Erythroblast (primary cell): ENCODE data around the gene RAB38.

Experiments used
- DNase-seq, 2 experiments: peaks; one replicate each; lab custom pipeline; 2025; lab: John Stamatoyannopoulos, UW
- GATA1 ChIP-seq: IDR thresholded peaks from 2 replicates; pipeline ENCODE4 v1.6.1; 2011; ENCODE audit warnings: low read depth, mild to moderate bottlenecking, control low read depth, low read length, moderate library complexity
- POLR2A ChIP-seq: IDR thresholded peaks from 2 replicates; pipeline ENCODE4 v1.6.1; 2011; ENCODE audit warnings: mild to moderate bottlenecking, low read length

The RAB38 gene

DNA sequence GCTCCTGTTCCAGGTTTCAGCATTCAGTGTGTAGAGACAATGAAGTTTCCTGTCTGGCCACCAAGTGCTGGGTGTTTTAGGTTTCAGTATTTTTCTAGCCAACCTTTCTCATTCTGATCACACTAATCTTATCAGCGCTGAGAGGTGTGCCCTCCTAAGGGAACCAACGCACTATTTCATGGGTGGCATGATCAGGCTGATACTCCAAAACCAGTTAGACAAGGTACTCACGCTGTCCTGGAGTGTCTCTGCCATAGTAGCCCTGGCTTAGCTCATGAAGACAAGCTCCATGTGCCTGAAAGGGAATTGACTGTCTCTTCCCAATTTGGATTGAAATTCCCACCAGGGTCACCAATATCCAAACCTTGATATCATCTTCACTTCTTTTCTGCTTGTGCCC, 8.0 kb upstream of the RAB38 start:
- no peak for DNase-seq
- TF ChIP-seq GATA1 (no peak), POLR2A (no peak)

DNA sequence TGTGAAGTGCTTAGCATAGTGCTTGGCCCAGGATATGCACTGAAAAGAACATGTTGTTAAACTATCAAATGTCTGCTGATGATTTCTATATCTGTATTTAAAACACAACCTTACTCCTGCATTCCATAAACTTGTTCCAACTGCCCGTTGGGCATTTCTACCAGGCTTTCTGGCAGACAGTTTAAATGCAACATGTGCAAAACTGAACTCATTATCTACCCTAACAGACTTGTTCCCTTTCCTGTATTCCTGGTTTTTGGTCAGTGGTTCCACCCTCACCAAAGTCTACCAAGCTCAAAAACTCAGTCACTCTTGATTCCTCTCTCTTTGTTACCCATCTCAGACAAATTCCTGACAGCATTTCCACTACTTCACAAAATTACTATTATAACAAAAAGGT, 6.5 kb upstream of the RAB38 start:
- TF ChIP-seq POLR2A, result no peak
- TF ChIP-seq GATA1, result no peak
- DNase-seq, result no peak

DNA sequence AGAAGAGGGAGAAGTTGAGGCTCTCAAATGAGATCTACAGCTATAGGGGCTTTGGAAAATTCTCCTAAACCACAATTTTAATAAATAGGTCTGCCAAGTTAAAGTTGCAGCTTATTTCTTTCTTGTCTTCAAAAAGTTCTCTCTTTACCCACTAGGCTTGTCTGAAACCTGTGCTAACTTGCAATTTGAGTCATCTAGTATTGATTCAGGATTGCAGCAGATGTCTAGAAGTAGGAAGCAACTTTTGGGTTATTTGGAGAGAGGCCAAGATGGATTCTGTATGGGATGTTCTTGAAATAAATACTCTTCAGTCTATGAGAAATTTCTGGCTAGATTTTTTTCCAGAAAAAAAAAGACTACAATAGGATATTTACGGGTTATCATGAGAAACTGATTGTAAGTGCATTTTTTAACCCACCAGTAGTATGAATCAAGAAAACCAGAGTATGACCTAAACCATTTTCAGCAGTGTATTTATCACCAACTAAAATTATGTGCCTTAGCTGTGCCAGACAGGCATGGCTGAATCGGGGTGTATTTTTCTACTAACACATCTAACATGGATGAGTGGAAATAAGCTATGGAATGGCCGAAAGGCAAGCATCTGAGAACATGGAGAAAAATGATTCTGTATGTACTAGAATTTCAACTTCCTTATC, 4.9 kb upstream of the RAB38 start:
- TF ChIP-seq GATA1, result no peak
- TF ChIP-seq POLR2A, result no peak
- no peak for DNase-seq

DNA sequence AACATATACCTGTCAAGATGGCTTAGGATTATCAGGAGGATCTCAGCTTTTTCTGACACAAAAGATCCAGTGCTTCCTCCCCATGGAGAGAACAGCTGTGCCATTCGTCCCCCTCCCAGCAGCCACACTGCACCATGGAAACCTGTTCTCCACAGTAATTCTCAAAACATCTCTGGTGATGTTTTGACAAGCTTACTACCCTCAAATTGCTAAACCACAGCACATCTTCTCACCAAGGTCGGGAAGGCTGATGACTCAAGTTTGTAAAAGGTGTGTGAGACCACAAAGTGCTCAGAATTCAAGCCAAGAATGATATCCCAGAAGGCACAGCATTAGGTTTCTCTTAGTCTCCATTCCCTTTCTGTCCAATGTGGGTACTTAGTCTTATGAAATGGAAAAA, 3.9 kb upstream of the RAB38 start:
- DNase-seq, result no peak
- TF ChIP-seq GATA1, result no peak
- TF ChIP-seq POLR2A, result no peak

DNA sequence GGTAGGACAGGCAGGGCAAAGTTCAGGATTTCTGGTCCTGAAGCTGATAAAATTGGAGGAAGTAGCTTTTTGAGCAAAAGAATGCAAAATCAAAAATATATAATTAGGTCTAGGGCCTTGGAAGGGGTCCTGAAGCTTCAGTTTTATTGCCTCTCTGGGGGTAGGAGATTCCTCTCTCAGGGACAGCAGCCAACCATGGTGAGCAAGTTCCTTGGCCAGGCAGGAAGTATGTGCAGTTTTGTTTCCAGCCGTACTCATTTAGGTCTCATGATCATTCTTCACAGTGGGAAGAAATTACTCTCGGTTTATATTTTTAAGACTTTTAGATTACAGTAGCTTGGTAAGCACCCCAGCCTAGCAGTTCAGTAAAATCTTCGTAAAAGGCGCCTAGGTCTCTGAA, 2.9 kb upstream of the RAB38 start:
- TF ChIP-seq POLR2A (no peak), GATA1 (no peak)
- no peak for DNase-seq

DNA sequence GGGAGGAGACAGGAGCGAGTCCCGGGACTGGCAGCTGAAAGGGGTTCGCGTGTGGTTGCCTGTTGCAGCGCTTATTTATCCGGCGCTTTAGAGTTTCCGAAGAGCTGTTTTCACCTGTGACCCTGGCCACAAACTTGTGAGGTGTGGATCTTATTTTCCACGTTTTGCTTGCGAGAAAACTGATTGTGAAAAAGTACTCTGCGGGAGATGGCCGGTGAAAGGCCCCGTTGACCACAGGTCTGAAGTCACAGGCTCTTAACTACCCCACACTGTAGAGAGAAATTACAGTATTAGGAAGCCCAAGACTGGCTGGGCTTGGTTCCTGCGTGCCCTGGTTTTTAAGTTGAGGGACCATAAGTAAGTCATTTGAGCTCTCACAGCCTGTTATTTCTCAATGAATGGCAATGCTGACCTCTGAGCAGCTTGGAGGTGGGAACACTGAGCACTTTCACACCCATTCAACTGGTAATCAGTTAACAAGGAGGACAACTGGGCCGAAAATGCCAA, 379 bp upstream of the RAB38 start:
- TF ChIP-seq POLR2A (no peak), GATA1 (no peak)
- DNase-seq, result peak; percentile 26 to 31

DNA sequence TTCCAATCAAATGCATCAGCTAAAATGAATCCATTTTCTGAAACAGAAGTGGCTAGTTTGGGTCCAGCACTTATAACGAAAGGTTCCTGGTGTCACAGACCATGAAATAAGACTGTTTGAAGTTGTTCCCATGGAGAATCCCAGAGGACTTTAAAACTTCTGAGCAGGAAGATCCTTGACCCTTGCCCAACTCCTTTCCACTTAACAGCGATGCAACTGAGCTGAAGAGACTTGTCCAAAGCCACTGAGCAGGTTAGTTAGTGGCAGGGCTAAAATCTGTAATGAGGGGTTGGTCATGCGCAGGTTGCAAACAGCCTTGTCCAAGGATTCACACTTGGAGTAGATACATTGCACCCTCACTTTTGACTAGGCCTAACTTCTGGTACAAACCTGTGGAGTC, 1.3 kb downstream of the RAB38 start:
- DNase-seq, result no peak

GRCh38 chr11:88171982-88172381, 3.3 kb downstream of the RAB38 start:
- DNase-seq, result peak in 1 of 2 experiments; percentile 33
- TF ChIP-seq GATA1 (no peak), POLR2A (no peak)

More for the DNA sequence above, 1.3 kb downstream of the RAB38 start:
- TF ChIP-seq GATA1, result no peak
- TF ChIP-seq POLR2A, result no peak

GRCh38 chr11:88170673-88171072, 4.6 kb downstream of the RAB38 start:
- TF ChIP-seq GATA1, result no peak
- TF ChIP-seq POLR2A, result no peak
- DNase-seq, result no peak

GRCh38 chr11:88169881-88170280, 5.4 kb downstream of the RAB38 start:
- TF ChIP-seq GATA1 (no peak), POLR2A (no peak)

DNA sequence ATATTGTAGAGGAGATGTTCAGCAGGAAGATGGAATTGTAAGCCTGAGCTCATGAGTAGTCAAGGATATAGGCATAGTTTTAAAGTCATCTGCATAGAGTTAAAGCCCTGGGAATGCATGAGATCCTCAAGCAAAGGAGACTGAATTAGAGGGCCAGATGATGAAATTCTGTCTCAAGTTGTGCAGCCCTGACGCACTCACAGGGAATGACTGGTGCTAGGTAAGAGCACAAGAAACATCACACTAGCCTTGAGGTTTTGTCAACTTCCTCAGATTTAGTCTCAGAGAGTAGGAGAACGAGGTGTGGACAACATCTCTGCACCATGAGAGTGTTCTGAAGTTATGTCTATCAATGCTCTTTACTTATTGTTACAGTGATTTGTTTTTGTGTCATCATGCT, 5.8 kb downstream of the RAB38 start:
- DNase-seq, result no peak
- no peak for TF ChIP-seq GATA1
- no peak for TF ChIP-seq POLR2A

More at GRCh38 chr11:88169881-88170280, 5.4 kb downstream of the RAB38 start:
- DNase-seq, result no peak

GRCh38 chr11:88167853-88168252, 7.4 kb downstream of the RAB38 start:
- TF ChIP-seq POLR2A (no peak), GATA1 (no peak)
- no peak for DNase-seq

- DNase-seq, result no peak
- TF ChIP-seq GATA1, result no peak
- no peak for TF ChIP-seq POLR2A
These were observed 10.2 kb downstream of the RAB38 start for GRCh38 chr11:88164806-88165585.

DNA sequence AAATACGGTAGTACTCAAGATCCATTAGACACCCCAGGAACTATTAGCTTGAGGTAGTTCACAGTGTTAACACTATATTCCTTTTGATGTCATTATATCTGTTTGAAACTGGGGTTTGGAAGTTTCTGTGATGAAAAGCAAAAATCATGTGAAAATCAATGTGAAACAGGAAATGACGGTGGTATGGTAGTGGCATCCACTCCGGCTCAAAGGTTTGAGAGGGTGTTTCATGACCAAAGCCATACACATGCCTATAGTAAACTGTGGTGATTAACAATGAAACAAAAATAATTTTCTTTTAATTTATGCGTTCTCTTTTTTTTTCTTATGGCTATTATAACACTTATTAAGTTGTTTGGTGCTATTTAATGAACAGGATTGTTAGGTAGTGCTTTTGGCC, 10.9 kb downstream of the RAB38 start:
- no peak for DNase-seq
- TF ChIP-seq GATA1, result no peak
- no peak for TF ChIP-seq POLR2A

- no peak for TF ChIP-seq POLR2A
- TF ChIP-seq GATA1, result no peak
- DNase-seq, result no peak
These were observed 17.2 kb downstream of the RAB38 start for GRCh38 chr11:88158081-88158480.
